B cell (primary cell): ENCODE measurements around the gene GLIS2. TPM values are rescaled to one million over a fixed set of nuclear protein-coding genes. Genes with fewer than 3 reads are reported as not detected.

ENCODE experiments used
- ATAC-seq: fragments of 200-7000 bp; cut with Tn5 transposase; one replicate; pipeline ENCODE4 v1.10.0; 2021; ENCODE audit warnings: low read depth, mild to moderate bottlenecking, moderate number of reproducible peaks, moderate library complexity
- CTCF ChIA-PET: fragments of 350-600 bp; sonication (Branson Sonifier 250); formaldehyde crosslinking; loops from one replicate; lab custom pipeline; 2021; ENCODE audit warnings: antibody characterized with exemption, inconsistent platforms; lab: Charles Lee
- POLR2A ChIA-PET: fragments of 350-600 bp; sonication (Branson Sonifier 250); formaldehyde crosslinking; loops from one replicate; lab custom pipeline; 2021; ENCODE audit warnings: antibody characterized with exemption; lab: Charles Lee
- DNase-seq: peaks from one replicate; pipeline ENCODE4 v3.0.0; 2013
- H2AFZ ChIP-seq: 2 replicates; pipeline ENCODE4 v1.6.1; 2012; ENCODE audit warnings: mild to moderate bottlenecking, low read depth, low read length; ENCODE audit not compliant: insufficient read depth, poor library complexity, severe bottlenecking
- H3K27ac ChIP-seq, 2 donors: 1 replicate in 1 of 2; 2 replicates in 1 of 2; pipeline ENCODE4 v1.5.1; 2012 to 2013; ENCODE audit warnings: low read length in 2 of 2, mild to moderate bottlenecking in 2 of 2, moderate library complexity in 1 of 2
- H3K27me3 ChIP-seq, 4 experiments: fragments of 200-600 bp in 1 of 4; sonication (generic) in 1 of 4; replicated peaks in 1 of 4; 1 replicate in 2 of 4; 2 replicates in 2 of 4; pipeline versions ENCODE4 v1.6.1 to v1.7.0; 2013 to 2016; ENCODE audit warnings: low read length in 3 of 4, mild to moderate bottlenecking in 2 of 4, mixed read lengths in 1 of 4, moderate library complexity in 1 of 4; ENCODE audit not compliant: insufficient read depth in 4 of 4, control insufficient read depth in 3 of 4; ENCODE audit errors: control extremely low read depth in 1 of 4
- H3K36me3 ChIP-seq, 2 experiments: replicated peaks in 1 of 2; 1 replicate in 1 of 2; 2 replicates in 1 of 2; pipeline versions ENCODE4 v1.6.1 to v1.7.1; 2013; ENCODE audit warnings: low read length in 1 of 2; ENCODE audit not compliant: insufficient read depth in 2 of 2, control insufficient read depth in 1 of 2; ENCODE audit errors: control extremely low read depth in 1 of 2, extremely low read depth in 1 of 2
- H3K4me1 ChIP-seq, 2 donors: fragments of 200-600 bp in 1 of 2; sonication (generic) in 1 of 2; 1 replicate in 1 of 2; 2 replicates in 1 of 2; pipeline versions ENCODE4 v1.5.1 to v1.6.1; 2013 to 2017; ENCODE audit warnings: low read length in 2 of 2; ENCODE audit not compliant: control insufficient read depth in 2 of 2, insufficient read depth in 2 of 2
- H3K4me2 ChIP-seq: replicated peaks from 2 replicates; pipeline ENCODE3; 2012; ENCODE audit warnings: mild to moderate bottlenecking, low read depth, low read length; ENCODE audit not compliant: poor library complexity, severe bottlenecking
- H3K4me3 ChIP-seq, 5 experiments: fragments of 200-600 bp in 1 of 5; sonication (generic) in 1 of 5; 1 replicate in 3 of 5; 2 replicates in 2 of 5; pipeline versions ENCODE4 v1.5.1 to v1.7.0; 2011 to 2016; ENCODE audit warnings: low read length in 4 of 5, mild to moderate bottlenecking in 4 of 5, low read depth in 2 of 5, control low read depth in 1 of 5, moderate library complexity in 1 of 5; ENCODE audit not compliant: insufficient read depth in 1 of 5; ENCODE audit errors: control extremely low read depth in 1 of 5, extremely low read depth in 1 of 5
- H3K79me2 ChIP-seq: fragments of 200-600 bp; sonication (generic); one replicate; pipeline ENCODE4 v1.6.0; 2016; ENCODE audit warnings: low read length; ENCODE audit not compliant: control insufficient read depth, insufficient read depth
- H3K9ac ChIP-seq: fragments of 200-600 bp; sonication (generic); 2 replicates; pipeline ENCODE4 v1.6.1; 2017; ENCODE audit warnings: mild to moderate bottlenecking, low read length, moderate library complexity
- H3K9me3 ChIP-seq, 3 donors: one replicate each; pipeline versions ENCODE4 v1.6.1 to v1.7.1; 2013; ENCODE audit warnings: low read length in 2 of 3; ENCODE audit not compliant: control insufficient read depth in 2 of 3, insufficient read depth in 1 of 3; ENCODE audit errors: control extremely low read depth in 1 of 3
- H4K20me1 ChIP-seq: 2 replicates; pipeline ENCODE4 v1.6.0; 2012; ENCODE audit warnings: mild to moderate bottlenecking, low read length; ENCODE audit not compliant: insufficient read depth, control insufficient read depth, poor library complexity, severe bottlenecking
- H3K27ac Mint-ChIP-seq: one replicate; pipeline ENCODE4 v1.8.0; 2021; ENCODE audit warnings: mixed read lengths
- H3K27me3 Mint-ChIP-seq: one replicate; pipeline ENCODE4 v1.8.0; 2021; ENCODE audit warnings: mixed read lengths
- H3K4me1 Mint-ChIP-seq: one replicate; pipeline ENCODE4 v1.8.0; 2021; ENCODE audit warnings: mixed read lengths
- H3K4me3 Mint-ChIP-seq: one replicate; pipeline ENCODE4 v1.8.0; 2021; ENCODE audit warnings: mixed read lengths
- H3K9me3 Mint-ChIP-seq: one replicate; pipeline ENCODE4 v1.8.0; 2022; ENCODE audit warnings: mixed read lengths; ENCODE audit not compliant: insufficient read depth
- CTCF ChIP-seq: fragments of 200-600 bp; IDR thresholded peaks from one replicate; pipeline ENCODE4 v1.8.0; 2022; ENCODE audit warnings: antibody characterized with exemption, mild to moderate bottlenecking
- EZH2 ChIP-seq: IDR thresholded peaks from 2 replicates; pipeline ENCODE4 v1.6.1; 2012; ENCODE audit warnings: borderline replicate concordance, low read depth, mild to moderate bottlenecking, moderate library complexity, low read length; ENCODE audit not compliant: insufficient read depth, poor library complexity, severe bottlenecking
- WGBS: methylation state at CpG from one replicate; pipeline ENCODE4 v1.1.5; 2013; ENCODE audit warnings: missing lambda C conversion rate; ENCODE audit not compliant: insufficient coverage; 5-methylcytosine and 5-hydroxymethylcytosine counted together
- intact Hi-C: fragments of 100-400 bp; cut with micrococcal nuclease; formaldehyde crosslinking; loops from one replicate; pipeline ENCODE4 v1.10.0; 2022
- polyA plus RNA-seq: library from polyadenylated mRNA; depleted of rRNA; stranded (reverse); fragments of >200 nt; gene quantifications from 2 replicates; pipeline ENCODE4 v1.2.3, GENCODE V29; 2012
- total RNA-seq, 2 donors: library from RNA; stranded (reverse); fragments of 120-200 nt in 1 of 2; gene quantifications; 1 replicate in 1 of 2; 2 replicates in 1 of 2; pipeline versions ENCODE4 v1.2.3 to v1.2.4, GENCODE V29; 2013 to 2022

The GLIS2 gene
- total and polyA plus RNA-seq, 2 donors (not counting 1 experiment from before 2014, with no cell fraction given): not detected

- Histone ChIP-seq H3K27me3 (no peaks in the 10 kb centered on the region), H4K20me1 (peaks cover 44% of the 10 kb centered on the region), H3K4me1 (peaks cover 7 to 13% of the 10 kb centered on the region in 2 donors), H3K79me2 (peaks cover 51% of the 10 kb centered on the region), H3K4me3 (peak overlapping the region; percentile 43 to 99 (median 92)), H3K9ac (peak overlapping the region; percentile 95), H3K4me2 (peak overlapping the region; percentile 98), H3K36me3 (peaks cover 0 to 3% of the 10 kb centered on the region in 2 experiments), H2AFZ (peak overlapping the region; percentile 95), H3K27ac (peak overlapping the region; percentile 38 to 42), H3K9me3 (no peaks in the 10 kb centered on the region)
- Mint-ChIP-seq H3K4me3 (peak overlapping the region; percentile 89), H3K27me3 (no peaks in the 10 kb centered on the region), H3K9me3 (no peaks in the 10 kb centered on the region), H3K4me1 (peaks cover 11% of the 10 kb centered on the region), H3K27ac (peak overlapping the region; percentile 85)
- CTCF ChIA-PET: interaction anchor here (0.9 to 6.4 kb wide), 10 partner anchors 10 to 131 kb away, joined by 3 to 97 read pairs (median 4); no protein-coding TSS in a partner anchor
- POLR2A ChIA-PET: interaction anchor here (0.6 to 1.6 kb wide), 6 partner anchors 18 to 989 kb away, joined by 3 to 13 read pairs (median 4); partner anchors contain the start of gene ZNF263
- DNase-seq (peak; percentile 91), ATAC-seq (peak; percentile 76)
- under 1% methylated on average over 59 of the region's 72 CpGs for WGBS
- TF ChIP-seq EZH2: no peak
- TF ChIP-seq CTCF: peak; percentile 21
- intact Hi-C loops: loop anchor here (1.0 to 10.0 kb wide), 8 partner anchors 17 to 814 kb away; partner anchors contain the start of genes ADCY9, ANKS3, CORO7 and DNAAF8
These were observed 44.4 kb upstream of the GLIS2 start for GRCh38 chr16:4271176-4272113.
